KG1 (cell line): Measurements from ENCODE around the gene CYP27B1.
"Not testable (repeated sequence)": the region's sequence is repeated elsewhere in the genome, so short reads cannot be mapped to it uniquely, and the experiment has no call there.

Experiments
- DNase-seq: peaks from one replicate; lab custom pipeline; 2025; lab: John Stamatoyannopoulos, UW

CYP27B1 gene

DNA sequence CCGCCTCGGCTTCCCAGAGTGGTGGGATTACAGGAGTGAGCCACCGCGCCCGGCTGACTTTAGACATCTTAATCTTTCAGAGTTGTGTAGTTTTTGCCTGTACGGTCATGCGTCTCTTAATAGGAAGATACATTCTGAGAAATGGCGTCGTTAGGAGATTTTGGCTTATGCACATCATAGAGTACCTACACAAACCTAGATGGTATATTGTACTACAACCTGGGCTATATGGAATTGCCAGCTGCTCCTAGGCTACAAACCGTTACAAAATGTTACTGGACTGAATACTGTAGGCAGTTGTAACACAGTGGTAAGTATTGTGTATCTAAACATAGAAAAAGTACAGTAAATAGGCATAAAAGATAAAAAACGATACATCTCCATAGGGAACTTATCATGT is 17.0 kb upstream of the CYP27B1 start:
- DNase-seq = no peak

DNA sequence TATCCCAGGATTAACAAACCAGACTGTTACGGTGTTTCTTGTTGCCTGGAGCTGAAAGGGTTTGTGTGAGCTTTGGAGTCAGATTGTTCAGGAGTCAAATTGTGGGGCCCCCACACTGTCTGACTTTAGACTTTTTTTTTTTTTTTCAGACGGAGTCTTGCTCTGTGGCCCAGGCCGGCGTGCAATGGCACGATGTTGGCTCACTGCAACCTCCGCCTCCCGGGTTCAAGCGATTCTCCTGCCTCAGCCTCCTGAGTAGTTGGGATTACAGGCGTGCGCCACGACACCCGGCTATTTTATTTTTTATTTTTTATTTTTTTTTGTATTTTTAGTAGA is 16.6 kb upstream of the CYP27B1 start:
- no peak for DNase-seq

DNA sequence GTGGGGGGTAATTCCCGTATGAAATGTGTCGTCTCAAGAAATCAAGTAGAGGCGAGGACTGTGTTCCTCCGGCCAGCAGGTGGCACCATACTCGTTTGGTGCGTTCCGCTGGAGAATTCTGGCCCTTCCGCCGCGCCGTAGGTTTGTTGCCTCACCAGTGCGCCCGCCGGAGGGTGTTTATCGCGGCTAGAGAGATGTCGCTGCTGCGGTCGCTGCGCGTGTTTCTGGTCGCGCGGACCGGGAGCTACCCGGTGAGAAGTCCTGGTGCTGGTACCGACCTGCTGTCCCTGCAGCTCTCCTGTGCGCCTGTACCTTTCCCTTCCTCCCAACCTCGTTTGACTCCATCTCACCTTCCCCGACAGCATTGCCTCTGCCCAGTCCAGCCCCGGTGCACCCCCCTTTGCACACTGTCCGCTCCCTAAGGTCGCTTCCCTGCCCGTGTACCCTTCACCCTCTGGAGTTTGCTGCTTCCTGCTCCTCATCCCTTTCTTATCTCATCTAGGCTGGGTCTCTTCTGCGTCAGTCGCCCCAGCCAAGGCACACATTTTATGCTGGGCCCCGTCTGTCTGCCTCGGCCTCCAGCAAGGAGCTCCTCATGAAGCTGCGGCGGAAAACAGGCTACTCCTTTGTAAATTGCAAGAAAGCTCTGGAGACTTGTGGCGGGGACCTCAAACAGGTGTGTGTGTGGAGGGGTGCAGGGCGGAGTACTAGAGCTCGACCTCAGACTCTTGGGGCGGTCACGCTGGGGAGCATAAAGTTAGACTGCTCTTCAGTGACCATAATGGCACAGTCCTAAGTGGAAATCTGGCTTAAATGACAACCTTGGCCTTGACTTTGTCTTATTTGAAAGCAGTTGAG is 16.0 kb upstream of the CYP27B1 start, which contains the start of gene TSFM:
Gene TSFM, plus strand, starts transcription at position 180 of the 858 bp plus-strand sequence. Its CDS starts 15 bp downstream, at position 195.
- peak; percentile 46 for DNase-seq

DNA sequence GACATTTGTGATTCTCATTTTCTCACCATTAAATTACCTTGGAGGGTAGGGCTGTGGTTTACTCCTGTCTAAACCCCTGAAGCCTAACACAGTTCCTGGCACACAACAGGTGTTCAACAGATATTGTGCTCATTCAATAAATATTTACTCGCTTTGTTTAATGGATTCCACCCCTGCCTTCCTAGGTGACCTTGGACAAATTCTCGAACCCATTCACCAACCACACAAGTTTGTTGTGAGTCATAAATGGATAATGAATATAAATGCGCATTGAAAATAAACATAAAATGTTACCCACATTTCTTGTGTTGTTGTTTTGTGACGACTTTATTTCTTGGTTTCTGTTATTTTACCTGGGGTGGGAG is 15.3 kb upstream of the CYP27B1 start:
- no peak for DNase-seq

DNA sequence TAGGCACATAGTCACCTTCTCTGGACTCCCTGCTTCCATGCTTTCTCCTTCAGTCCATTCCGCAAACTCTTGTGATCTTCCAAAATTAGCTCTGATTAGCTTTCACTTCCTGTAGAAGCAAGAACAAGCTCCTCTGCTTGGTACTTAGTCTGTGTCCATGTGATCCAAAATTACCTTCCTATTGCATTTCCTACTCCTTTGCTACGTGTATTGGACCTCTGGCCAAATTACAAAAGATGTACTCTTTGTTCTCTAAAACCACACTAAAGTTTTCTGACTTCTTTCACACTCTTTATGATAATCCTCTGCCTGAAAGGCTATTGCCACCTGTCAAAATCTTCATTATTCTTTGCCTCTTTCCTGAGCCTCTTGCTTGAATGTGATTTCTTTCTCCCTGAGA is 14.9 kb upstream of the CYP27B1 start:
- DNase-seq = no peak

DNA sequence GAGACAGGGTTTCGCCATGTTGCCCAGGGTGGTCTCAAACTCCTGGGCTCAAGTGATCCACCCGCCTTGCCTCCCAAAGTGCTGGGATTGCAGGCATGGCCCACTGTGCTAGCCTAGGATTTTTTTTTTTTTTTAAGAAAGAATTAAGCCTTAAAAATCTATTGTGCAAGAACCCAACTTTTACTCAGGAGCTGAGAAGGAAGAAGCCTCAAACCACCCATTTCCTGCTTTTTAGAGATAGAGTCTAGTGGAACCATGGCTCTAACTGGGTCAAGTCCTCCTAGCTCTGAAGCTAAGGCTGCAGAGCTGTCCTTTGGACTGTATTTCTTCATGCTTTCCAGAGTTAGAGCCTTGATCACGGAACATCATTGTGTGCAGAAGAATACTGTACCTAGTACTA is 14.4 kb upstream of the CYP27B1 start:
- DNase-seq = no peak

DNA sequence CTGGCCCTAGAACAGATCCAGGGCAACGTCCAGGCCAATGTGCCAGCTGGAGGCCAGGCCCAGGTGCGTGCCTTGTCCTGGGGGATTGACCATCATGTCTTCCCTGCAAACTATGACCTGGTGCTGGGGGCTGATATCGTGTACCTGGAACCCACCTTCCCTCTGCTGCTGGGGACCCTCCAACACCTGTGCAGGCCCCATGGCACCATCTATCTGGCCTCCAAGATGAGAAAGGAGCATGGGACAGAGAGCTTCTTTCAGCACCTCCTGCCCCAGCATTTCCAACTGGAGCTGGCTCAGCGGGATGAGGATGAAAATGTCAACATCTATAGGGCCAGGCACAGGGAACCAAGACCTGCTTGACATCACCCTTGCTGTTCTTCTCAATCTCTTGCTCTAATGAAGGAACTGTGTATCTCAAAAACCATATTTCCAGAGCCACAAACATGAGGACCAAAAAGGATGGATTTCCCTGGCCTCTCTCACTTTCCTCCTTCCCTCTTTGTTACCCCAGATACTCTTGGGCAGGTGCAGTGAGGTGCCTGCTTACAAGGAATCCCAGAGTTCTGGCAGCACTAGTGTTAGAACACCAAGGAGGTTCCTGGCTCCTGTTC is 13.5 kb upstream of the CYP27B1 start:
- DNase-seq = no peak

DNA sequence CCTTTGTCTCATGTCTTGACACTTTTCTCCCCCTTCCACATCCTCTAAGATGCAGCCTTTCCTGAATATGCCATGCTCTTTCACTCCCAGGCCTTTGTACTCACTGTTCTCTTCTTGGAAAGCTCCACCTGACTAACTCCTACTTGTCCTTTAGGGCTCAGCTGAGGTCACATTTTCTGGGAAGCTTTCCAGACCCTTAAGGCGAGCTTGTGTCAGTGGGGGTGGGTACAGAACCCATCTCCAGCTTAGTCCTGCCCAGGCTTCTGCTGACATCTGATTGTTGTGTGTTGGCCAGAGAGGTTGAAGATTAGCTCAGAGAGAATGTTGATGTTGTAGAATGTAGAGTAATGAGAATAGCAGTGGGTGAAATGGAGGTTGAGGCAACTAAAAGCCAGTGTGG is 12.9 kb upstream of the CYP27B1 start:
- DNase-seq = no peak

DNA sequence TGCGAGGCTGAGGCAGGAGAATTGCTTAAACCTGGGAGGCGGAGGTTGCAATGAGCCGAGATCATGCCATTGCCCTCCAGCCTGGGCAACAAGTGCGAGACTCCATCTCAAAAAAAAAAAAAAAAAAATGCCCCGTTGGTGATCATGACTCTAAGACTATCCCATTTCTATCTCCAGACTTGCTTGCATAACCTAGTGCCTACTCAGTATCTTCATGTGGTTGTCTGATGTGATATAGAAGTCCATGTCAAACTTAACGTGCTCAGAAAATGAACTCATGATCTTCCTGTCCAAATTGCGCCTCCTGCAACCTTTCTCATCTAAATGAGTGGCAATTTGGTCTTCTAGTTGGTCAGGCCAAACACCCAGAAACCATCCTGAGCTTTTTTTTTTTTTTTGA is 11.0 kb upstream of the CYP27B1 start:
- no peak for DNase-seq

DNA sequence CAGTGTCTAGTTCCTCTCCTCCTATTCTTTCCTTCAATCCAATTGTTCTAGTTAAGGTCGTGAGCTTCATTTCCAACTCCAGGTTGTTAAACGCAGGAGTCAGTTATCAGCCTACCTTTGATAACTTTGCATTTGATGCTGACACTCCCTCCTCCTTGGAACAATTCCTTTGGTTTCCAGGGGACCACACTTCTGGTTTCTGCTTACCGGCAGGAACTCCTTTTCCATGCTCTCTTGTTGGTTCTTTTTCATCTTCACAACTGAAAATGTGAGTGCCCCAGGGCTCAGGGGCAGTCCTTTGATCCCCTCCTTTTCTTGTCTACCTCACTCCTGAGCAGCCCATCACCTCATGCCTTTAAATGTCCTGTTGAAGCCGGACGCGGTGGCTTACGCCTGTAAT is 10.5 kb upstream of the CYP27B1 start:
- no peak for DNase-seq

DNA sequence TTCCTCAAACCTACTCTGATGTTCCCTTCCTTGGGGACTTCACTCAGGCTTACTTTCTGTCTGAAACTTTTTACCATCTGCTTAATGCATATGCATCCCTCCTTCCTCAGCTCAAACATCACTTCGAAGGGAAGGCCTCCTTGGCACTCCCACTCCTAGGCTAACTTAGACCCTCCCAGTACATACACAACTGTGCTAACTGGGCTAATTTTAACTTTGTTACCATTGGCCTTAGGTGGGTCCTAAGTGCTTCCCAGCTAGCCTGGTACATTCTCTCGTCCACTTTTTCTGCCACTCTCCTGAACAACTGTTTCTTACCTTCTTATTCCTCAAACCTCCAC is 9.3 kb upstream of the CYP27B1 start:
- no peak for DNase-seq

DNA sequence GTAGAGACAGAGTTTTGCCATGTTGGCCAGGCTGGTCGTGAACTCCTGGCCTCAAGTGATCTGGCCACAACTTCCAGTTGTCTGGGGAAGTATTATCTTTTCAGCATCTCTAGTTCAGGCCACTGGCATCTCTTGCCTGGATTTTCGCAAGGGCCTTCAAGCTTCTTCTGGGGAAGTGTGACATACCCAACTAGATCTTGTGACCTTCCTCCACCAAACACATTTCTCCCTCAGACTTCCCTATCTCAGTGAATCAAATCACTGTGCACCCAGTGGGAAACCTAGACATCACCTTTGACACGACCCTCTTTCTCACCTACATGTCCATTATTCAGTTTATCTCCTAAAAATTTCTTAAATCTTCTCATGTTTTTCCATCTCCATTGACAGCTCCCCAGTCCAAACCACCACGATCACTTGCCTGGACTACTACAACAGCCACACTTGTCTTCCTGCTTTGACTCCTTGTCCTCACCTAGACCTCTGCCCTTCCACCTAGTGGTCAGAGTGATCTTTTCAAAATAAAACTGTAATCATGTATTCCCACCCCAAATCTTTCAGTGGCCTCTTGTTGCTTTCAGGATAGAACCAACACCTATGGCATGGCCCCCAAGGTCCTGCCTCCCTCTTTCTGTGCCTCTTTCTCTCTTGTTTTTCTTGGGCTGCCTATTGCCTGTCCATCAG is 8.8 kb upstream of the CYP27B1 start:
- no peak for DNase-seq

DNA sequence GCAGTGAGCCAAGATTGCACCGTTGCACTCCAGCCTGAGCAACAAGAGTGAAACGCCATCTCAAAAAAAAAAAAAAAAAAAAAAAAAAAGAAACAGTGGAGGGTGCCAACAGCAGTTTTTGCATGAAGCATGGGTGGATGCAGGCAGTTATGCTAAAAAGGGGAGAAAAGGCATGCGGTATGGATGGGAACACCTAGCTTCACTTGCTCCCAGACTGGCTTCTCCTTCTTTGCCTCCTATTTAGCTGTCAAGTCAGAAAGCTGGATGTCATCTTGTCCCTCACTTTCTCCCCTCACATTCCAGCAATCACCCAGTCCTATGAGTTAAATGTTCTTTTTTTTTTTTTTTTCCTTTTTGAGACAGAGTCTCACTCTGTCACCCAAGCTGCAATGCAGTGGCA is 8.2 kb upstream of the CYP27B1 start:
- no peak for DNase-seq

DNA sequence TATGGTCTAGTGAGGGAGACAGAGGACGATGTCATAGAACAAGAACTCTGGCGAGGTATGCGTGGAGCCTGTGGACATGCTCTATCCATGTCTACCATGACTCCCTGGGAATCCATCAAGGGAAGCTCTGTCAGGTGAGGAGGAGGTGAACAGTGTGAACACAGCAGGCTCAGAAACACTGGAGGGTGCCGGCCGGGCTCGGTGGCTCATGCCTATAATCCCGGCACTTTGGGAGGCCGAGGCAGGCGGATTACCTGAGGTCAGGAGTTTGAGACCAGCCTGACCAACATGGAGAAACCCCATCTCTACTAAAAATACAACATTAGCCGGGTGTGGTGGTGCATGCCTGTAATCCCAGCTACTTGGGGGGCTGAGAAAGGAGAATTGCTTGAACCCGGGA is 7.8 kb upstream of the CYP27B1 start:
- DNase-seq = not testable (repeated sequence)

DNA sequence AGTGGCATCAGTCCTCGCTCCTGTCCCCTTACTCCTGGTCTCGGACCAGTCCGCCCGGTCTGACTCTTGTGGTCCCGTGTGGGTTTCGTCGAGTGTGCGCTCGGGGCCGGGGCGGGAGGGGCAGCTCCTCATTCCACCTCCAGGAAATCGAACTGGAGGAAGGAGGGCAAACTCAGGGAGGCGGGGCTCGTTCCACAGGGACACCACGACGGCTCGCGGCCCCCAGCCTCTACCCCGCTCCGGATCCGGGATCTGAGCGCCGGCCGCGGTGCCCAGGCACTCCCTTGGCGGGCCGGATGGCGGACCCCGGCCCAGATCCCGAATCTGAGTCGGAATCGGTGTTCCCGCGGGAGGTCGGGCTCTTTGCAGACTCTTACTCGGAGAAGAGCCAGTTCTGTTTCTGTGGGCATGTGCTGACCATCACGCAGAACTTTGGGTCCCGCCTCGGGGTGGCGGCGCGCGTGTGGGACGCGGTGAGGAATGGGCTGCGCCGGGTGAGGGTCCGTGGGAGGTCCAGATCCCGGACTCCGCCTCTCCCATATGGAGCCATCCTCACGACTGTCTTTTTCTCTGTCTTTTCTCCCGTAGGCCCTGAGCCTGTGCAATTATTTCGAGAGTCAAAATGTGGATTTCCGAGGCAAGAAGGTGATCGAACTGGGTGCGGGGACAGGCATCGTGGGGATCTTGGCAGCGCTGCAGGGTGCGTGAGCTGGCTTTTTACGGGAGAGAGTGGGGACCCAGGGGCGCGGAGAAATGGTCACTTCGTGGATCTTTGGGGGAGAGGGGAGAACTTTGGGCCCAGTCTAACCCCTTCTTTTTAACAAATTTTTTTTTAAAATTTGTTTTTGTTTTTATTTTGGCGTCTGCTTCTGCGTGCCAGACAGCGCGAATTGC is 5.8 kb upstream of the CYP27B1 start, which contains the start of gene EEF1AKMT3:
Gene EEF1AKMT3, plus strand, starts transcription at position 186 of the 894 bp plus-strand sequence. Its CDS starts 111 bp downstream, at position 297.
- no peak for DNase-seq

DNA sequence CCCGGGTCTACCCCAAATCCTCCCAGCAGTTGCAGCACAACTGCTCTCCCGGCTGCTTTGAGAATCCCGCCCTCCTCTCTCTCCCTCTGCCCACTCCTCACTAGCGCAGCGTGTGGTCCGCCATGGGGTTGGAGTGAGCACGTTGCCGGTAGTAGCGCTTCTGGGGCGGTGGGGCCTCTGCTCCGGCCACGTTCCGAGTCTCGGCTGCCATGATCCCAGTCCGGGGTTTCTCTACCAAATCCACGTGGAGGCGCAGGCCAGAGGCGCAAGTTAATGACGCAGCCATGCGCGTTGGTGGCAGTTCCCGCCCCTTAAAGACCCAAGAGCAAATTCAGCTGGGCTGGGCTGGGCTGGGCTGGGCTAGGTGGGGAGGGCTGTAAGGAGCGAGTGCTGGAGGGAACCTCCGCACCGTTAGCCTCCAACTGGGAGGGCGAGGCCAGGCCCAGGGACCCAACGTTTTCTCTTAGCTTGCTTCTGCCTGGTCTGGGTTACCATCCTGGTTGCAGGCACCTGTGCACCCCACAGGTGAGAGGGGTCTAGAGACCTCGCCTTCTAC is 5.1 kb upstream of the CYP27B1 start, which contains the start of gene METTL1:
Gene METTL1, minus strand, starts transcription at position 233 of the 556 bp plus-strand sequence. Its CDS starts 22 bp downstream, at position 211.
- DNase-seq = peak; percentile 51

DNA sequence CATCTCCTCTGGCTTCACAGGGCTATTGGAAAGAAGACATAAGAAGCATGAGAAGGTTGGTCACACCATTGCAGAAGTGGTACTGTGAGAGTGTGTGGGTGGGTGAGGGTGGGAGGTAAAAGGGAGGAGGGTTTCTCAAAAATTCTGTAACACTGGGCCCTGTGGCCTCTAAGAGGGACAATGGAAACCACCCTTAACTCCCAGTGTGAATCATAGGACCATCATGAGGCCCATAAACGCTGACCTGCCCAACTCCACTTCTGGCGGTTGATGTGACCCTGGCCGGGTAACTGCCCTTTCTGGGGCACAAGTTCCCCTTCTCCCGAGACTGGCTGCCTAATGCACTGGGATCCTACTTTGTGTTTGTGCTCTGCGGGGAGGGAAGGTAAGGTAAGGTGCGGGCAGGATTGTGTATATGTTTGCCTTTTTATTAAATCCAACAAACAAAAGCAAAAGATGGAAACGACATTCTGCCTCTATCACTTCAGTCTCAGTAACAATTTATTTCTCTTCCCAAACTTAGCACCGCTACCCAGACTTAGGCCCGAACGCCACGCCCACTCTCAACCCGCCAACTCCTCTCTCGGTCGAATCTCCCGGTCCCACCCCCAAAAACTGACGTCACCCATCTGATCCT is 4.5 kb upstream of the CYP27B1 start:
- peak; percentile 51 for DNase-seq

DNA sequence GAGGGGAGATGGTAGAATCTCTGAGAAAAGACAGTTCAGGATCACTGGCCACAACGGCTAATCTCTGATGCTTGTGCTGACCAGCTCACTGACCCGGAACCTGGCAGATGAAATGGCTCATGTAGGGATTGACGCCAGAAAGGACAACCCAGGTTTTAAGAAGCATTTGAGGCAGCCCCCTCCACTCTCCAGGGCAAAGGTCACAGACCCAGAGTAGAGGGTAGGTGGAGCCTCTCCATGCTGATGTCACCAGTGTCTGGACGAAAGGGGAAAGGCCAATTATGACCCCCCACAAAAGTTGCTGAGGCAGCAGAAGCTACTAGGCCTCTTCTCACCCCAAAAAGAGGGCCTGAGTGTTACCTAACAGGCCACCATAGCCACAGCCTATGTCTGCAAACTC is 3.9 kb upstream of the CYP27B1 start:
- no peak for DNase-seq

DNA sequence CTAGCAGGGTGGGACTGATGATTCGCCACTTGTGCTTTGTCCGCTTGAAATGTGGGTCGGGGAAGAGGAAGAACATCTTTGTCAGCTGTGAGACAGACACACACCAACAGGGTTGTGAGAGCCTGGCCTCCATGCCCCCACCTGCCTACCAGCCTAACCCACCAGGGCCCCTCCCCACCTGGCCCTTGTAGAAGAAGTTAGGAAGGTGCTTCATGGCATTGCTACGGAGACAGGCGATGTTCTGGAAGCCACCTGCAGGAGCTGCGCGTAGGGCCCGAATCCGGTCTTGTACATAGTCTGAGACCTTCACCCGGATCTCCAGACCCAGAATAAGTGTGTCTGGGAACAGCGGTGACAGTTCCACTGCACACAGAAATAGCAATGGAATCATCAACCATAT is 2.7 kb upstream of the CYP27B1 start:
- no peak for DNase-seq

DNA sequence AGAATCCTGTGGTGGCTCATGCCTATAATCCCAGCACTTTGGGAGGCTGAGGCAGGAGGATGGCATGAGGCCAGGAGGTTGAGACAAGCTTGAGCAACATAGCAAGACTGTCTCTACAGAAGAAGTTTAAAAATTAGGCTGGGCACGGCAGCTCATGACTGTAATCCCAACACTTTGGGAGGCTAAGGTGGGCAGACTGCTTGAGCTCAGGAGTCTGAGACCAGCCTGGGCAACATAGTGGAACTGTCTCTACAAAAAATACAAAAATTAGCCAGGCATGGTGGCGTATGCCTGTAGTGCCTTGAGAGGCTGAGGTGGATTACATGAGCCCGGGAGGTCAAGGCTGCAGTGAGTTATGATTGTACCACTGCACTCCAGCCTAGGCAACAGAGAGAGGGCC is 998 bp upstream of the CYP27B1 start:
- DNase-seq = no peak

DNA sequence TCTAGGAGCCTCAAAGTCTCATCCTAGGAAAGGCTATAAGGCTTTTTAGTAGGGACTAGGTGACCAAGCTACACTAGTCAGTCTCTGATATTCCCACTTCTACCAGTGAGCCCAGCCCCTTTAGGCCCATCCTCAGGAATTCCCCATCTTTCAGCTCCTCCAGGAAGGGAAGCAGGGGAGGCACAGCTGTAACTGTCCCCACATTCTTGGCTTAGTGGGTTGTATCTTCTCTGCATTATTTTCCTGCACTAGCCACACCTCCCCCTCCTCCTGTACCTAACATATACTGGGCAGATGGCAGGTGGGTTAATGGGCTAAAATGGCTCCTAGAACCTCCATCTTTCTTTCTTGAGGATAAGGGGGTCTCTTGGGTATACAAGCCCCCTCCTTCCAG is 424 bp upstream of the CYP27B1 start:
- DNase-seq = no peak
